ENCODE results near the gene CD55.

Gene CD55

GRCh38 chr1:207282496-207283380, 38.7 kb upstream of the CD55 start:
- peak; percentile 30 for DNase-seq (ENCODE audit: low read depth)
- TF ChIP-seq CTCF (conservative IDR thresholded peaks at IDR 0.05; ENCODE audit: low read length), result no peak

GRCh38 chr1:207283421-207283820, 38.1 kb upstream of the CD55 start:
- no peak for TF ChIP-seq CTCF (conservative IDR thresholded peaks at IDR 0.05; ENCODE audit: low read length)
- no peak for DNase-seq (ENCODE audit: low read depth)
- no peak overlapping the region for H3K4me3 ChIP-seq (ENCODE audit: low read length)

More at GRCh38 chr1:207282496-207283380, 38.7 kb upstream of the CD55 start:
- H3K4me3 ChIP-seq (ENCODE audit: low read length), result no peak overlapping the region

- no peak for TF ChIP-seq CTCF (conservative IDR thresholded peaks at IDR 0.05; ENCODE audit: low read length)
- DNase-seq (ENCODE audit: low read depth), result peak; percentile 79
- no peak overlapping the region for H3K4me3 ChIP-seq (ENCODE audit: low read length)
Measured at GRCh38 chr1:207284209-207284897, 37.1 kb upstream of the CD55 start.

- DNase-seq (ENCODE audit: low read depth), result peak; percentile 60
- no peak for TF ChIP-seq CTCF (conservative IDR thresholded peaks at IDR 0.05; ENCODE audit: low read length)
- no peak overlapping the region for H3K4me3 ChIP-seq (ENCODE audit: low read length)
Measured at GRCh38 chr1:207286786-207287468, 34.6 kb upstream of the CD55 start.

GRCh38 chr1:207288315-207288714, 33.2 kb upstream of the CD55 start:
- DNase-seq (ENCODE audit: low read depth), result peak; percentile 40
- TF ChIP-seq CTCF (conservative IDR thresholded peaks at IDR 0.05; ENCODE audit: low read length), result no peak
- H3K4me3 ChIP-seq (ENCODE audit: low read length), result no peak overlapping the region

- DNase-seq (ENCODE audit: low read depth), result no peak
- TF ChIP-seq CTCF (conservative IDR thresholded peaks at IDR 0.05; ENCODE audit: low read length), result no peak
- no peak overlapping the region for H3K4me3 ChIP-seq (ENCODE audit: low read length)
Measured at GRCh38 chr1:207289756-207290155, 31.7 kb upstream of the CD55 start.
